OCI-LY7 (cell line): ENCODE measurements around the gene MIOS.

ENCODE experiments used
- CTCF ChIP-seq: fragments of 200-600 bp; sonication (generic); conservative IDR thresholded peaks from 2 replicates; pipeline ENCODE4 v1.5.1; 2014; ENCODE audit warnings: mild to moderate bottlenecking, antibody characterized with exemption, low read length, moderate library complexity, mixed read lengths
- EZH2phosphoT487 ChIP-seq: fragments of 200-600 bp; sonication (generic); IDR thresholded peaks from 2 replicates; pipeline ENCODE4 v1.6.1; 2018; ENCODE audit warnings: low read depth, borderline replicate concordance, mild to moderate bottlenecking, mixed run types, antibody characterized with exemption, low read length, moderate library complexity, mixed read lengths

- TF ChIP-seq CTCF (no peak), EZH2phosphoT487 (no peak)
Measured at GRCh38 chr7:7557252-7557651, 9.4 kb upstream of the MIOS start.
